Cardiac muscle cell (in vitro differentiated cells and primary cell): ENCODE data around the gene EFL1. TPM values are rescaled to one million over a fixed set of nuclear protein-coding genes. Genes with fewer than 3 reads are reported as not detected.

ENCODE experiments used
- DNase-seq, 2 donors: peaks; one replicate each; pipeline versions ENCODE4 v3.0.0 to v3.0.0-alpha.2; 2010 to 2017; ENCODE audit warnings: low read depth in 1 of 2, low spot score in 1 of 2
- H3K27ac ChIP-seq: fragments of 200-600 bp; sonication (generic); 2 replicates; pipeline ENCODE4 v1.5.1; 2016
- H3K27me3 ChIP-seq: fragments of 200-600 bp; sonication (generic); 2 replicates; pipeline ENCODE4 v1.6.0; 2016; ENCODE audit warnings: control low read depth
- H3K36me3 ChIP-seq: fragments of 200-600 bp; sonication (generic); 2 replicates; pipeline ENCODE4 v1.5.1; 2016; ENCODE audit warnings: control low read depth
- H3K4me1 ChIP-seq: fragments of 200-600 bp; sonication (generic); 2 replicates; pipeline ENCODE4 v1.8.1; 2017; ENCODE audit warnings: low read depth, mild to moderate bottlenecking, mixed run types
- H3K4me3 ChIP-seq: fragments of 200-600 bp; sonication (generic); 2 replicates; pipeline ENCODE4 v1.5.1; 2016; ENCODE audit warnings: mild to moderate bottlenecking
- H3K9me3 ChIP-seq: fragments of 200-600 bp; sonication (generic); 2 replicates; pipeline ENCODE4 v1.5.1; 2017; ENCODE audit warnings: low read depth, mild to moderate bottlenecking, control low read depth
- polyA plus RNA-seq: library from polyadenylated mRNA; unstranded; fragments of >200 nt; fragmentation: Nextera tagmentation; extraction: Ambion mirVana; gene quantifications from 2 replicates; pipeline ENCODE4 v1.2.1, GENCODE V29; 2016
- total RNA-seq: library from RNA; depleted of rRNA; stranded (reverse); fragments of >200 nt; gene quantifications from 2 replicates; pipeline ENCODE4 v1.2.3, GENCODE V29; 2016
- TF ChIP-seq, protein P1 (sequence below): IDR thresholded peaks from 2 replicates; pipeline ENCODE4 v1.5.1; 2012; ENCODE audit warnings: low read depth, mild to moderate bottlenecking, low read length

Gene EFL1
- total and polyA plus RNA-seq, 2 experiments from 2014 or later, result 46.7 to 54.8 TPM

DNA sequence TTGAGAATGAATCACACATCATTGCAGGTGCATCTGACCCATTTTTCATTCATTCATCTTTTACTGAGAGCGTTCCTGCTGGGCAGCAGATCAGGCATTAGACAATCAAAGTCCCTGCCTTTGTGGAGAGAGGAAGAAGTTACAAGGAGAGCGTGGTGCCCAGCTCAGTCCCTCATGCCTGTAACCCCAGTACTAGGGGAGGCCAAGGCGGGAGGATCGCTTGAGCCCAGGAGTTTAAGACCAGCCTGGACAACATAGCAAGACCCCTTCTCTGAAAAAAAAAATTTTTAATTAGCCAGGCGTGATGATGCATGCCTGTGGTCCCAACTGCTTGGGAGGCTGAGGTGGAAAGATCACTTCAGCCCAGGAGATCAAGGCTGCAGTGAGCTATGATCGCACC is 181.8 kb downstream of the EFL1 start:
- no peak for DNase-seq
- no peaks in the 10 kb centered on the region for H3K9me3 ChIP-seq
- no peak overlapping the region for H3K4me3 ChIP-seq
- H3K27me3 ChIP-seq, result peaks cover 9% of the 10 kb centered on the region
- no peak overlapping the region for H3K27ac ChIP-seq
- TF ChIP-seq, protein P1, sequence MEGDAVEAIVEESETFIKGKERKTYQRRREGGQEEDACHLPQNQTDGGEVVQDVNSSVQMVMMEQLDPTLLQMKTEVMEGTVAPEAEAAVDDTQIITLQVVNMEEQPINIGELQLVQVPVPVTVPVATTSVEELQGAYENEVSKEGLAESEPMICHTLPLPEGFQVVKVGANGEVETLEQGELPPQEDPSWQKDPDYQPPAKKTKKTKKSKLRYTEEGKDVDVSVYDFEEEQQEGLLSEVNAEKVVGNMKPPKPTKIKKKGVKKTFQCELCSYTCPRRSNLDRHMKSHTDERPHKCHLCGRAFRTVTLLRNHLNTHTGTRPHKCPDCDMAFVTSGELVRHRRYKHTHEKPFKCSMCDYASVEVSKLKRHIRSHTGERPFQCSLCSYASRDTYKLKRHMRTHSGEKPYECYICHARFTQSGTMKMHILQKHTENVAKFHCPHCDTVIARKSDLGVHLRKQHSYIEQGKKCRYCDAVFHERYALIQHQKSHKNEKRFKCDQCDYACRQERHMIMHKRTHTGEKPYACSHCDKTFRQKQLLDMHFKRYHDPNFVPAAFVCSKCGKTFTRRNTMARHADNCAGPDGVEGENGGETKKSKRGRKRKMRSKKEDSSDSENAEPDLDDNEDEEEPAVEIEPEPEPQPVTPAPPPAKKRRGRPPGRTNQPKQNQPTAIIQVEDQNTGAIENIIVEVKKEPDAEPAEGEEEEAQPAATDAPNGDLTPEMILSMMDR, result no peak
- no peaks in the 10 kb centered on the region for H3K4me1 ChIP-seq
- no peaks in the 10 kb centered on the region for H3K36me3 ChIP-seq

Other genes with a start within 250 kb of the EFL1 start
- 12.4 and 12.7 TPM in 2 replicates for gene MEX3B, start 216.7 kb downstream of the EFL1 start, total RNA-seq
- gene MEX3B, start 216.7 kb downstream of the EFL1 start, polyA plus RNA-seq, result 2.4 and 3.8 TPM in 2 replicates
- gene SAXO2, start 84 bp upstream of the EFL1 start, total RNA-seq, result 7.0 and 9.3 TPM in 2 replicates
- gene SAXO2, start 84 bp upstream of the EFL1 start, polyA plus RNA-seq, result 20.6 and 26.3 TPM in 2 replicates
- 0.12 and 0.28 TPM in 2 replicates for gene GOLGA6L10, start 86.7 kb upstream of the EFL1 start, total RNA-seq
- gene GOLGA6L10, start 86.7 kb upstream of the EFL1 start, polyA plus RNA-seq, result 0.24 and 0.27 TPM in 2 replicates
- 6.7 and 30.1 TPM in 2 replicates for gene GOLGA6L9, start 167.1 kb upstream of the EFL1 start, total RNA-seq
- 7.3 and 12.0 TPM in 2 replicates for gene GOLGA6L9, start 167.1 kb upstream of the EFL1 start, polyA plus RNA-seq